Skin epidermis (tissue), 12 donors: Measurements from ENCODE around the gene DOK7.

Source experiments
- H3K27ac ChIP-seq, 21 experiments: fragments of 200-600 bp; sonication (generic) in 11 of 21; one replicate each; pipeline ENCODE4 v1.5.0; 2020; ENCODE audit warnings: mild to moderate bottlenecking in 3 of 21, inconsistent platforms in 2 of 21, moderate library complexity in 2 of 21
- H3K4me3 ChIP-seq, 7 experiments: fragments of 200-600 bp; sonication (generic) in 2 of 7; one replicate each; pipeline ENCODE4 v1.5.0; 2020; ENCODE audit warnings: inconsistent platforms in 2 of 7, mild to moderate bottlenecking in 2 of 7, moderate library complexity in 1 of 7

DOK7 gene

DNA sequence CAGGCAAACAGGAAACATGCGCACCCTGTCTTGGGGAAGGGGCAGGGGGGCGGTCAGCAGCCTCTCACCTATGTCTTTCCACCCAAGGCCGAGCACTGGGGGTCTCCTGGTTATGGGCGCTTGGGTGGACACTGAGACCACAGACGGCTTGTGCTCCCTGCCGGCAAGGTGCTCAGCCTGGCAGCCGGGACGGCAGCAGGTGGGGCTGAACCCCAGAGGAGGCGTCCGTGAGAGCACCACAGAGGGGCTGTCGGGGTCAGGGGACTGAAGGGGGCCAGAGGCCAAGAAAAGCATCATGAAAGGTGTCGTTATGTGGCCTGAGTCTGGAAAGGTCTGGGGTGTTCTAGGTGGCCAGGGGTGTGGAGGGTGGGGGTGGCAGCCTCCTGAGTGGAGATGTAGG, 19.6 kb downstream of the DOK7 start:
- no peak overlapping the region for H3K4me3 ChIP-seq
- no peak overlapping the region for H3K27ac ChIP-seq

DNA sequence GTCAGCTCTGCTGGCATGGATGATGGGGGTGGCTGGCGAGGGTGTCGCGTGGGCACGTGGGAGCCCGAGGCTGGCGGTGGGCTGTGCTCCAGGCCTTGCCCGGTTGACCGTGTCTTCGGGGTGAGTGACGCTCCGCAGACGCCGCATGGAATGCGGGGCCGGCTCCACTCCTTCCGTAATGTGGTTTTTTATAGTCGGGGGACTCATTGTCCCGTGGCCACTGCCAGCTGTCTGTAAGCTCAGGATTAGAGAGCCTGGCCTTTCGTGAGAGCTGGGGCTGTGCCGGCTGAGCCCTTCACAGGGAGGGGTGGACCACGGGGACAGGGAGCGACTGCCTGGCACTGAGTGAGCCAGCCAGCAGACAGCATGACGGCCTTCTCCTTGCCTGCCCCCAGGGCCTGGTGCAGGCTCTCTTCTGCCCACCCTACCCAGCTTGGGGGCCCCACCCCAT, 20.4 kb downstream of the DOK7 start:
- Histone ChIP-seq H3K4me3 (no peak overlapping the region), H3K27ac (no peak overlapping the region)

DNA sequence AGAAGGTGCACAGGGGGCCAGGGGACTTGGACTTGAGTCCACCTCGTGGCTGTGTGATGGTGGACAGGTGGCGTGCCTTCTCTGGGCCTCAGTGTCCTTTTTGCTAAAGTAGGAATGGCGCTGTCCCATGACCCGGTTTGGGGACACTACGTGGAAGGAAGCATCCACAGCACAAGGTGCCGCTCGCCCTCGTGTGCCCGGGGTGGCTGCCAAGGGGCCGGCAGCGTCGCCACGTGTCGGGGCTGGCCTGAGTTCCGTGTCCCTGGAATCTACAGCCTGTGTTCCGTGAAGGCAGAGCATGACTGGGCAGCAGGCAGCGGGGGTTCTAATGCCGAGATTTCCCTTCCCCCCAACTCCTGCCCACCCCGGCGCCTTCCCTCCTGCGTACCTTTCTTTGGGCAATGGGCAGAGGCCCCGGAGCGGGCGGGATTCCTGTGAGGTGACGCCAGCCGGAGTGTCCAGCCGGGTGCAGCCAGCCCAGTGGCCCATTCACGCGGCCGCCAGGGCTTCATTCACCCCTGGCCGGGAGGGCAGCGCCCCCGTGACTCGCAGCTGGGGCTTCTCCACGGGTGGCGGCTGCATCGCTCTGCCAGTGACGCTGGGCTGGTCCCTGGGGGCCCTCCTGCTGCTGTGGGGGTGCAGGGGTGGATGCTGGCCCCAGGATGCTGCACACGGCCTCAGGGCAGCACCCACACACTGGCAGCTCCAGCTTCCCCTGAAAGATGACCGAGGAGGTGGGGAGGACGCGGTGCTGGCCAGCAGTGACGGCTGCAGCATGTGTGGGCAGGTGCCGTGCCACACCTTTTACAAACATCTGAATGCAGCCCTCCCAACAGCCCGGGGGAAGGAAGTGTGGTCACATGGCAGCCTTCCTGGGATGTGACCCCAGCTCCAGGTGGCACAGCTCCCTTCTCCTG, 21.2 kb downstream of the DOK7 start:
- Histone ChIP-seq H3K27ac (peak overlapping the region in 2 of 21 experiments; percentile 17 to 25), H3K4me3 (no peak overlapping the region)

DNA sequence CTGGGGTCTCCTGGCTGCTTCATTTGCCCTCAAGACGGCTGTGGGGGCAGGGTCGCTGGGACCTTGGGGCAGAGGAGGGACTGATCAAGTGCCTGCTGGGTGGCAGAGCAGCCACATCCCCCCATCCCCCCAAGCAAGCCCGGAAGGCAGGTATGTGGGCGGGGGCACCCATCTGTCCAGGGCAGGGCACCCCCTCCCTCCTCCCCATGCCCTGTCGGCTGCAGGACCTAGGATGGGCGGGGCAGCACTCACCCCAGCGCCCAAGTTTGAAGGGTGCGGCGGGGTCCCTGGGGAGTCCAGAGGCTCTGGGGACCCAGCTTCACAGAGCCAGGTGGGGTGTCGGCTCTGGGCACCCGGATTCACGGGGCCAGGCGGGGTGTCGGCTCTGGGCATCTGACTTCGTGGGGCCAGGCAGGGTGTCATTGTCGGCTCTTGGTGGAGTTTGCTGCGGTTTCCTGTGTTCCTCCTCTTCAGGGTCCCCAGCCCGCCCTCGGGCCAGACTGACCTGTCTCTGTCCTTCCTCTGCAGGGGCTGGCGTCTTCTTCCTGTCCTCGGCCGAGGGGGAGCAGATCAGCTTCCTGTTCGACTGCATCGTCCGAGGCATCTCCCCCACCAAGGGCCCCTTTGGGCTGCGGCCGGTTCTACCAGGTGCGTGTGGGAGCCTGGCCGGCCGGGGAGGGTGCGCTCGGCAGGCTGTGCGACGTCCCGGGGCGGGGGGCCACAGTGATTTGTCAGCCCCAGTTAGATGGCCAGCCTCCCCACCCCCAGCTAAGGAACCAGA, 22.1 kb downstream of the DOK7 start:
- H3K4me3 ChIP-seq = no peak overlapping the region
- H3K27ac ChIP-seq = no peak overlapping the region

DNA sequence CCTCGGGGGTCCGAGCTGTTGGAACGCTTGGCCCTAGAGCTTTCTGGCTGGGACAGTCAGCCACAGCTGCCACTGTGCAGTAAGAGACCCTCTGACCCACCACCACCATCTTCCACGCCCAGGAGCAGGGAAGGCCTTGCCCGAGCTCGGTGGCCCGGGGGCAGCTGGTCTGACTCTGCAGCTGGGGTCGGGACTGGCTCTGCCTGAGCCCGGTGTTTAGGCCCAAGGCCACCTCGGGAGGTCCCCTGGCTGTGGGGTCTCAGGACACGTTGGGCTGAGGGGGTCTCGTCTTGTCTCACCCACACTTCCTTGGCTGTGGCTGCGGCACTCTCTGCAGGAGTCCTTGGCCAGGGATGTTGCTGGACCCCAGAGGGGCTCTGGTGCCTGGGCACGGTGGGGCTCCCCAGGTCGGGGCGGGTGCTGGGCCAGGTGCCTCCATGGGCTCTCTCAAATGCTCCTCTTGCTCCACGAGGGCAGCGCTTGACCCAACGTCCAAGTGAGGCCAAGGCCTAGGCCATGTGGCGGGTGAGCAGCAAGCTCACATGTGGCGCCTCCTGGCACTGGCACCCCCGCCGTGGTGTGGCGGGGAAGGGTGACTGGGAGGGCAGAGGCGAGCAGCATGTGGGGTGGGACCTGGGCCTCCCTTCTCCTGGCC, 22.9 kb downstream of the DOK7 start:
- H3K27ac ChIP-seq = no peak overlapping the region
- no peak overlapping the region for H3K4me3 ChIP-seq

DNA sequence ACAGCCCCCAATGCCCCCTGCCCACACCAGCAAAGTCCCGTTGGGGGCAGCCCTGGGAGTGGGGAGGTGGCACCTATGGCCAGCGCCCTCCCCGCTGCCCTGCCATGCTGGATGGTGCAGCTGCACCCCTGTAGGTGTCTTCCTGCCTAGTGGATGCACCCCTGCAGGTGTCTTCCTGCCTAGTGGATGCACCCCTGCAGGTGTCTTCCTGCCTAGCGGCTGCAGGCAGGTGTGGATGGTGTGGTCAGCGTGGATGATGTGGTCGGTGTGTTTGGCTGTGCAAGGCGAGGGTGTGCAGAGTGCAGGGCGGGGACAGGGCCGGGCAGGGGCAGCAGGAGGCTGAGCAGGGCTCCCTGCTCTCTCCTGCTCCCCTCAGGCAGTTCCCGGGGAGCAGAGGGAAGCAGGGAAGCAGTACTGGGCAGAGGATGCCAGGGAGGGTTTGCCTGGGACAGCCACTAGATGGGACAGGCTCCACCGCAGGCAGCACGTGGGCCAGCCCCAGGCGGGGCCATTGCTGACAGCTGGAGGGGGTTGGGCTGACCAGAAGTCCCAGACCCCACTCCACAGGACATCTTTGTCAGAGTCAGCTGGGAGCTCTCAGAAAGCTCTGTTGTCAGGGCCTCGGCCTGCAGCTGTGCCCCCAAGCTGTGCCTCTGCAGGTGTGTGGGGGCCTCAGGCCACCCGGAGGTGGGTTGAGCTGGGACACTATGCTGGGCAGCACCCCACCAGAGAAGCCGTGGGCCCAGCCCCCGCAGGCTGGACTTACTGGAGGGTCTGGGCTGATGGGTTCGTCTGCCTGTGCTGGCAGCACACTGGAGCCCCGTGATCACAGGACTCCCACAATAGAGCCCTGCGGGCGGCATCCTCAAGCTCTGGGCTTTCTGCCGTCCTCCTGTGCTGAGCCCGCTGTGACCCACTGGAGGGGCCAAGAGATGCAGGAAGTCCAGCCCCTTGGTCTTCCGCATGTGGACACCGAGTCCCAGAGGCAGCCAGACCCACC, 23.7 kb downstream of the DOK7 start:
- H3K4me3 ChIP-seq = no peak overlapping the region
- H3K27ac ChIP-seq = no peak overlapping the region

DNA sequence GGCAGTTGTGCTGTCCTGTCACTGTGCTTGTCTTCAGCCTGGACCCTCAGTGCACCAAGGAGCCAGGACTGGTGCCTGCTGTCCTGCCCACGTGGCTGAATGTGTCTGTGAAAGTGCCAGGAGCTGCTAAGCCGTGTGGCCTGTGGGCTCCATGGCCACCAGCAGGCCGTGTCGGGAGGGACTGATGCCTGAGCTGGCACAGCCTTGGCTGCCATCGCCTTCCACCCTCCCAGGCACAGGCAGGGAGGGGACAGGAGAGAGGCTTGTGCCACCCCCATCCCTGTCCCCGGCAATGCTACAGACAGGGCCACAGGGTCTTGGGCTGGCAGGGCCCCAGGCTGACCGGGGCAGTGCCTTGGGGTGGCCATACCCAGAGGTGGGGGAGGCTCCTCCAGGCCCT, 24.8 kb downstream of the DOK7 start:
- Histone ChIP-seq H3K27ac (peak overlapping the region in 1 of 21 experiments; percentile 15), H3K4me3 (no peak overlapping the region)

DNA sequence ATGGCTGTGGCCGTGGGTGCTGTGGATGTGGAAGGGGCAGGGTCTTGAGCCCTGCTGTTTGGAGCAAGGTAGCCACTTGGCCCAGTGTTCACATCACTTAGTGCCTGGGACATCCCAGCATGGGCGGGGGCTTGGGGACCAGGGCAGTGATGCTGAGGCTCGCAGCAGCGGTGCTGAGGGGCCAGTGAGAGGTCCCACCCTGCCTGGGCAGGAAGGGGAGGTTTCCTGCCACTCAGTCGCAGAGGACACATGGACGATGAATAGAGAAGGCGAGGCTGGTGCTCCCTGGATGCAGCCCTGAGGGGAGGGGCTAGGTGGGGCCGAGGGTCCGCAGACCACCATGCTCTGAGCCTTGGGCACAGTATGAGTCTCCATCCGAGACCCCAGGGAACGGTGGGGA, 25.7 kb downstream of the DOK7 start:
- Histone ChIP-seq H3K4me3 (no peak overlapping the region), H3K27ac (no peak overlapping the region)

DNA sequence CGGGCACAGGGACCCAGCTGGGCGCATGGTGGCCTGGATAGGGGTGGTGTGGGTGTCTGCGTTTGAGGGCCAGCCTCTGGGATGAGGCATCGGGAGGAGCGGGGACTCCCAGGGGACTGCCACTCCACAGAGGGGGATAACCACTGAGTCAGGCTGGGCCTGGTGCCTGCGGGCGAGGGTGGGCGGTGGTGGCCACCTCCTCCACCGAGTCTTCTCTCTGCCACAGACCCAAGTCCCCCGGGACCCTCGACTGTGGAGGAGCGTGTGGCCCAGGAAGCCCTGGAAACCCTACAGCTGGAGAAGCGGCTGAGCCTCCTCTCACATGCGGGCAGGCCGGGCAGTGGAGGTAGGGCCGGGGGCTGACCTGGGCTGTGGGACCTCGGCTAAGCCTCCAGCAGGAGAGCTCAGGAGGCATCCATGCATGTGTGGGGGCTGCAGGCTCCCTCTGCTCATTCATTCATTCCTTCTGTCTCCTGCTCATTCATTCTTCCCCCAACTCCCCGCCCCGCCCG, 26.4 kb downstream of the DOK7 start:
- H3K27ac ChIP-seq = no peak overlapping the region
- H3K4me3 ChIP-seq = no peak overlapping the region

DNA sequence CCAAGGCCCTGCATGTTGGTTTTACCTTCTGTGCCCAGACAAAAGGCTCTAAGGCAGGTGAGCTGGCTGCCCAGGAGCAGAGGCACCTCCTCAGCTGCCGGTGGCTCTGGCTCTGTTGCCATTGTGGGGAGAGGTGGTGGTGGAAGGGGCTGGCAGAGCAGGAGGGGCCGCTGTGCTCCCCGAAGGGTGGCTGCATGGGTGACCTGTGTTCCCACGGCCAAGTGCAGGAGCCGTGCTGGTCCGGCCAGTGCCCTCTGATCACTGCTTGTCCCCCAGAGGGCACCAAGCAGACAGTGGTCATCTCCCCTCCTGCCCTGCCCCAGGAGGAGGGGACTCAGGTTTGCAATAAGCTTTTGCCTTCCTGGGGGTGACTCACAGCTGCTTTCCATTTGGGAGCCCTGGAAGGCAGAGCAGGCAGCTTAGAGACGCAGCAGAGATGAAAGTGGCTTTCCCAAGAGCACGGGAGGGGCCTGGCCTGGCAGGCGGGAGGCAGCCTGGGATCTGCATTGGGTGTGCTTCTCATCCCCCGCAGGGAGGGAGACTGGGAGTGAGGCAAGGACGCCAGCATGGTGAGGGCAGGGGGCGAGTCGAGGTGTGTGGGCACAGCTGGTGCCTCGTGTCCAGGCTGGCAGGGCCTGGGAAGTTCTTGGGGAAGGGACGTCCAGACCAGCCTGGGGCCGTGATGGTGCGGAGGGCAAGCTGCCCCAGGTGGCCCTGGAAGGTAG, 28.7 kb downstream of the DOK7 start:
- no peak overlapping the region for H3K4me3 ChIP-seq
- no peak overlapping the region for H3K27ac ChIP-seq

DNA sequence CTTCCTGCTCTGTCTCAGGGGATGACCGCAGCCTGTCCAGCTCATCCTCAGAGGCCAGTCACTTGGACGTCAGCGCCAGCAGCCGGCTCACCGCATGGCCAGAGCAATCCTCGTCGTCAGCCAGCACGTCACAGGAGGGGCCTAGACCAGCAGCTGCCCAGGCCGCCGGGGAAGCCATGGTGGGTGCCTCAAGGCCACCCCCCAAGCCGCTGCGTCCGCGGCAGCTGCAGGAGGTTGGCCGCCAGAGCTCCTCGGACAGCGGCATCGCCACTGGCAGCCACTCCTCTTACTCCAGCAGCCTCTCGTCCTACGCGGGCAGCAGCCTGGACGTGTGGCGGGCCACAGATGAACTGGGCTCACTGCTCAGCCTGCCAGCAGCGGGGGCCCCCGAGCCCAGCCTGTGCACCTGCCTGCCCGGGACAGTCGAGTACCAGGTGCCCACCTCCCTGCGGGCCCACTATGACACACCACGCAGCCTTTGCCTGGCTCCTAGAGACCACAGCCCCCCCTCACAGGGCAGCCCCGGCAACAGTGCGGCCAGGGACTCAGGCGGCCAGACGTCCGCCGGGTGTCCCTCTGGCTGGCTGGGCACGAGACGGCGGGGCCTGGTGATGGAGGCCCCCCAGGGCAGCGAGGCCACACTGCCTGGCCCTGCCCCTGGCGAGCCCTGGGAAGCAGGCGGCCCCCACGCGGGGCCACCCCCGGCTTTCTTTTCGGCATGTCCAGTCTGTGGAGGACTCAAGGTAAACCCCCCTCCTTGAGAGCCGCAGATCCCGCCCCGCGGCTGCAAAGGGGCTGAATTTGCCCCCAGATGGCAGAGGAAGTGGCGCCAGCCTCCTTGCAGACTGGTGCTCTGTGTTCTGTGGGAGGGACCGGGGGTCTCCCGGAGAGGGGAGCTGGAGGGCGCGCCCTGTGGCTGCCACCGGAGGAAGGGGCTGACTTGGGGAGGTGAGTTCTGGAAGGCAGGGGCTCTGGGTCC, 29.9 kb downstream of the DOK7 start:
- Histone ChIP-seq H3K4me3 (no peak overlapping the region), H3K27ac (no peak overlapping the region)

DNA sequence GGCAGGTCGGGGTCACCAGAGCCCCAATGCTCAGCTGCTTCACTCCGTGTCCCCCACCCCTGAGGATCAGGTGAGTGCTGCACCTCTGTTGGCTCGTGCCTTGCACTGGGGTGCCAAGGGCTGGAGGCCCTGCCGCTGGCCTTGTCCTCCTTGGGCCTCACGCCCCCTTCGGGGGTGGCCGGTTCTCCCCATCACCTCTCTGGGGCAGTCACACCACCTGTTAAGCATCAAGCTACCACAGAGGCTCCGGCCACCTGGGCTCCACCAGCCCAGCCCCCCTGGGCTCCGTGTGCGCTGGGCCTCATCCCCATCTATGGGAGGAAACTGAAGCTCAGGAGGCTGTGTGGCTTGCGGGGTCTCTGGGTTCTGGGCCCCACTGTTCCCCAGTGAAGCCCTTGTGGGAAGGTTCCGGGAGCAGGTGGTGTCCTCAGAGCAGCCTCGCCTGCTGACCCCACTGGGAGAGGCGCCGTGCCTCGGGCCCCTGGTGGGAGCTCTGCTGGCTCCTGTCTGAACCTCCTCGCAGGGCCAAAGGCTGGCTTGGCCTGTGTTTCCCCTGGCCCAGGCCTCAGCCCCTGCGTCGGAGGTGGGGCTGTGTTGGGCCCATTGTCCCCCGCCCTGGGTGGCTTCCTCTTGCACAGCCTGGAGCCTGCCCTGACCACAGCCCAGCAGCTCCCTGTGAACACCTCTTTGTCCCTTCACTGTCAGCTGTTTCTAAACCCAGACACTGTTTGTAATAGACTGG, 30.8 kb downstream of the DOK7 start:
- H3K4me3 ChIP-seq = no peak overlapping the region
- no peak overlapping the region for H3K27ac ChIP-seq

DNA sequence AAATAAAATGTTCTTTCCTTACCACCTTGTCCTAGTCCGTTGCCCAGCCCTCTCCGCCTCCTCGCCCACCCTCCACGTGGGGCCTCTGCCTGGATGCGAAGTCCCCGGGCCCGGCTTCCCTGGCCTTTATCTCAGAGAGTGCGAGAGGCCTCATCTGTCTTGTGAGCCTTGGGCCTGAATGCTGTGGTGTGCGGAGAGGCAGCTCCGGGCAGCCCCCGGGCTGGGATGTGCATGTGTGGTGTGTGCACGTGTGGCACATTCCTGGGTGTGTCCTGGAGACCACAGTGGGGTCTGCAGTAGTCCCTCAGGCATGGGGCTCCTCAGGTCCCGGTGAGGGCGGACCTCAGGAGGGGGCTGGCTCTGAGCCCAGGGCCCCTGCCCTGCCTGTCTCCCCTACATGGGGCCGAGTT, 31.4 kb downstream of the DOK7 start:
- Histone ChIP-seq H3K27ac (no peak overlapping the region), H3K4me3 (no peak overlapping the region)

DNA sequence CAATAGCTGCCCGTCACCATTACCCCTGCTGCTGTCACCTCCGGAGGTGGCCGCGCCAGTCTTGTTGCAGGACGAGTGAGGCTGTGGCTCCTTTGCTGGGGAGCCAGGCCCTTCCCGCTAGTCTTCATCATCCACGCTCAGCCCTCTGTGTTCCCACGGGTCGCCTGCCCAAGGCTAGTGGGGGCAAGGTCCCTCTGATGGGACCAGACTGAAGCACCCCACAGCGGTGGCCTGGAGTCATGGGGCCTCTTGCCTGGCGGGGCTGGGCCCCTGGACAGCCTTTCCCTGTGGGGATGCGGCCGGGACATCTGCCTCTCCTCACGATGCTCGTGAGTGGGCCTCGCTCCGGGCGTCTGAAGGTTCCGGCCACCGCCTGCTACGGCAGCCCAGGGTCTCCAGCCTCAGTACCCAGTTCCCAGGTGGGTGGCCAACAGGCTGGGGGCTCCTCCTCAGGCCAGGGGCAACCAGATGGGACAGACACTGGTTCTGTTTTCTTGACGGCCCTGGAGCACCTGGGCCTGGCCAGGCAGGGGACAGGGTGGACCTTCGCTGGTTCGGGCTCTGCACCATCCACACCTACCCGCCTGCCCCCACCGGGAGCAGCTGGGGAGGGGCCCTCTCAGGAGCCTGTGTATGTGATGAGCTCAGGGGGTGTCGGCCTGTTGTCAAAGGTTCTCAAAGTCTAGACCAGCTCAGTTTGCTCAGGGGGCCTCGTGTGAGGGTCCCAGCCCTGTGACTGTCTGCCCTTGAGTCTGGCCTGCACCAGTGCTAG, 32.3 kb downstream of the DOK7 start:
- Histone ChIP-seq H3K4me3 (no peak overlapping the region), H3K27ac (no peak overlapping the region)

DNA sequence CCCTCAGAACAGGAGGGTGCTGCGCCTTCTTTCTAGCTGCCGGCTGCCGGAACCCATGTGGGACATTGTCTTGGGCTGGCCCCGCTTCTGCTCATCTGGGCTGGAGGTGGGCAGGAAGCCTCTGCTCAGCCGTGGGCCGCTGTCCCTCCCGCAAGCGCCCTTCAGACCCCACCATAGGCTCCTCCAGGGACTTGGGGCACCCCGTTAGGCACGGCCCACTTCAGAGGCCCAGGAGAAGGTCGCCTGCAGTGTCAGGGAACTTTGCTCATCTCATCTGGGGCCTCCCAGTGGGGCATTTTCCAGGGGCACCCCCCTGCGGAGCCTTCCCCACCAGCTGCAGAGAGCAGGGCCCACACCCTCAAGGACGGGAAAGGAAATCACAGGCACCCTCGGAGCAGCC, 32.9 kb downstream of the DOK7 start:
- no peak overlapping the region for H3K4me3 ChIP-seq

DNA sequence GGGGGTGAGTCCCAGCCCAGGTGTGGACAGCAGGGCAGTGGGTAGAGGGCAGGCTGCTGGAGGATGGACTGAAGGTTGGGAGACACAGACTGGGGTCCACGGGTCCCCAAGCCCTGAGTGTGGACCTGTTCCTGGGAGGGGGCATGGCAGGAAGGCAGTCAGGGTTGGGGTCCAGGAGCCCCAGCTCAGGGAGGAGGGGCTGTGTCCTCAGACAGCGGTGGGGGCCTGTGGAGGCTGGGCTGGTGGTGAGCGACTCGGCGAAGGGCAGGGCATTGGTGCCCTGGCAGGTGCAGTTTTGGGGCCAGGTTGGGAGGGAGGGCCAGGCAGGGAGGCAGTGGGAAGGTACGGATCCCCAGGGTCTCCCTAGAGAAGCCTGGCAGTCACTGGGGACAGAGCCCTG, 34.0 kb downstream of the DOK7 start:
- no peak overlapping the region for H3K4me3 ChIP-seq
- no peak overlapping the region for H3K27ac ChIP-seq

More for the DNA sequence above, 32.9 kb downstream of the DOK7 start:
- no peak overlapping the region for H3K27ac ChIP-seq
